Camera-type eye (tissue), 1 donor: Measurements from ENCODE around the gene CD164L2. TPM values are rescaled to one million over a fixed set of nuclear protein-coding genes. Genes with fewer than 3 reads are reported as not detected.

ENCODE experiments used
- total RNA-seq: library from RNA; depleted of rRNA; stranded (reverse); fragments of >200 nt; gene quantifications from one replicate; pipeline ENCODE4 v1.2.3, GENCODE V29; 2014

CD164L2 gene
- not detected for total RNA-seq

DNA sequence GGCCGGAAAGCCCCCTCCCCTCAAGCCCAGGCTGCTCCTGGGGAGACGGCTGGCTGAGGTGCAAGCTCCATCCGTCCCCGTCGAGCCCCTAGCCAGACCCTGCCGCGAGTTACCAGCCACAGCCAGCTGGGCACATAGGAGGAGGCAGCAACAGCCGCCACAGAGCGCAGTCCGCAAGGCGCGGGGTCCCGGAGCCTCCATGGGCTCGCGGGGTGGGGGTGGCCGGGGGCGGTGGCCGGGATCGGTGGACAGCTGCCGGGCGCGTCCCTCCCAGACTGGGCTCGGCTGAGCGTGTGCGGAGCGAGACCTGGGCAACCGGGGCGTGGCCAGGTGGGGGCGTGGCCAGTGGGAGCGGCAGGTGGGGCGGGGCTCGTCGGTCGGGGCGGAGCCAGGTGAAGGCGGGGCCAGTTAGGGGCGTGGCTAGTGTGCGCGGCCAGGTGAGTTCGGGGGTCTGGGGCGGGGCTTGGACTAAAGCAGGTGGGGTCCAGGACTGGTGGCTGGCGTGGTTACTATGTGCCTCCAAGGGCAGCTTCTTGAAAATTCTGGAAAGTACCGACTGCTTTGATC lies at the start of gene CD164L2:
CD164L2 (minus strand) TSS at position 295 of the 567 bp plus-strand sequence; CDS start at position 201, 94 bp downstream.

DNA sequence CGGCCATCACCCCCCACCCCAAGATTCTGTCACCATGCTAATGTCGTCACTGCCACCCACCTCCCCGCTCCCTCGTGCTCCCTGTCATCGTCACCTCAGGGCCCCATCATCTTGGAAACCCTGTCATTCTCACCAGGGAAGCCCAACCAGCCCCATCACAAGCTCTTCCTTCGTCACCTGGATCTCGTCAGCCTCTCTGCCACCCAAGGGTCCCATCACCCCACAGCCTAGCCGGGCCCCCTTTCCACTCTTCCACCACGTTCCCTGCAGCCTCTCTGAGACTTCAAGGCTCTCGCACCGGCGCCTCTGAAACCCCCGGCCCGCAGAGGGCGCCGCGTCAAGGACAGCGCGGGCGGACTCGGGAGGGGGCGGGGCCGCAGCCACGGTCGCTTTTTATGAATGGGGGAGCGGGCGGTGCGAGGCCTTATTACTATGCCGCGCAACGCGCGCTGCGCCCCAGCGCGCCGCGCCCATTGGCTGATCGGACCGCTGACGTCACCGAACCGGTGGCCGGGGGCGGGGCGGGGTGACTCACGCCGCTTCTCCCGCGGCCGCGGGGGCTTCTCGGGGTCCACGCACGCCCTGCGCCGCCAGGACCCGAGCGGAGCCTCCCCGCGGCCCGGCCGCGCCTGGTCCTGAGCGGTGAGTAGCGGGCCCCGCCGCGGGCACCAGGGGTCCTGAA lies 9.1 kb upstream of the CD164L2 start, which contains the start of gene GPR3:
GPR3 (plus strand) TSS at position 527 of the 682 bp plus-strand sequence. CDS start 1,177 bp downstream, outside the sequence.

DNA sequence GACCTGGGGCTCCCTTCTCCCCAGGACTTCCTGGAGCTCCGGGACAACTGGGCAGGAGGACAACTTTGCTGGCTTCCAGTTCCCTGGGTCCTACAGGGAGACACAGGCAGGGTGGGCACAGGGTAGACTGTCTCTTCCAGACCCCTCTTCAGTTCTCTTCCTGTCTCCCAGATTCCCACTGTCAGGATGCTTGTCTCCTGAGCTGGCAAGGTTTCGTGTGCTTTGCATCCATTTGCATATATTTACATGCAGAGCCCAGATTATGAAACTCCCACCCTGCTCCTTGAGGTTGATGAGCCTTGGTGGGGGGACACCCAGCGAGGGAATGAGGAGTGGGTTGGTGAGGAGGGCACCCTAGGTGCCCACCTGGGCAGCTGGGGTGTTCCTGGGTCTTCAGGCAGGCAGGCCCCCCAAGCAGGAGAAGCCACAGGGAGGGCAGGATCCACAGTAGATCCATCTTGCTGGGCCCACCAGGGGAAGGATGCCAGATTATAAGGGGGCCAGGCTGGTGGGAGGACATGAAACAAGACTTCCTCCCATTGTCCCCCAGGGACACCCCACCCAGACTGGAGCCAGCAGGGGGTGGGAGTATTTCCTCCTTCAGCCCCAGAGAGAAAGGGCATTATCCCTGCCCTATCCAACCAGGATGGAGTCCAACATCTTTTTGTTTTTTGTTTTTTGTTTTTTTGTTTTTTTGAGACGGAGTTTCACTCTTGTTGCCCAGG lies 8.6 kb downstream of the CD164L2 start, which contains the start of gene FCN3:
FCN3 (minus strand) TSS at position 463 of the 725 bp plus-strand sequence; CDS start at position 457, 6 bp downstream.

DNA sequence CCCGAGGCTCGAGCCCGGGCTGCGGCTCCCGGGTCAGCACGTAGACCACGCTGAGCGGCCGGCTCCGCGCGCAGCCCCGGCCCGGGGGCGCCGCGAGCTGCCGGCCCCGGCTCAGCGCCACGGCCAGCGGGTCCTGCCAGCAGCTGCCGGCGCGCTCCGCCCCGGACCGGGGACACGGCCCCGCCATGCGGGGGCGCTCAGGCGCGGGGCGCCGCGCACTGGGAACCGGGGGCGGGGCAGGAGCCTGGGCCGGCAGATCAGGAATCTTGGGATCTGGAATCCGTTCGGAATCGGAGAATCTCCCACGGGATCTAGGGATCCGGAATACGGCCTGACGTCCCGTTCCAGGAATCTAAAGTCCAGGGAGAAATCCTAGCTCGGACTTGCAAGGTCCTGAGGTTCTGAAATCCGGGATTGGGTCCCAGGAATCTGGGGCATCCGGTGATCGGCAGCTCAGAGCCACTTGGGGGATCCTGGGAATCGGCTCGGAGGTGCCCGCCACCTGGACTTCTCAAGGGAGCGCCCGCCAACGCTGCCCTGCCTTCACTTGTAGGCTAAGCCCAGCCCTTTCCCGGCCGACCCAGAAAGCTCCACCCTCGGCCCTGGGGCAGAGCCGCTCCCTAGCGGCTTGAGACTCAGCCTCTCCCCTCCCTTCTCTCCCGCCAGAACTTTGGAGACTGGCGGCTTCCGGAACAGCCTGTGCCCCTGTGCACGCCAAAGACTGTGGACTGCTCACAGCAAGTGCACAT lies 16.5 kb downstream of the CD164L2 start, which contains the start of gene MAP3K6:
MAP3K6 (minus strand) TSS at position 551 of the 749 bp plus-strand sequence; CDS start at position 187, 364 bp downstream.

DNA sequence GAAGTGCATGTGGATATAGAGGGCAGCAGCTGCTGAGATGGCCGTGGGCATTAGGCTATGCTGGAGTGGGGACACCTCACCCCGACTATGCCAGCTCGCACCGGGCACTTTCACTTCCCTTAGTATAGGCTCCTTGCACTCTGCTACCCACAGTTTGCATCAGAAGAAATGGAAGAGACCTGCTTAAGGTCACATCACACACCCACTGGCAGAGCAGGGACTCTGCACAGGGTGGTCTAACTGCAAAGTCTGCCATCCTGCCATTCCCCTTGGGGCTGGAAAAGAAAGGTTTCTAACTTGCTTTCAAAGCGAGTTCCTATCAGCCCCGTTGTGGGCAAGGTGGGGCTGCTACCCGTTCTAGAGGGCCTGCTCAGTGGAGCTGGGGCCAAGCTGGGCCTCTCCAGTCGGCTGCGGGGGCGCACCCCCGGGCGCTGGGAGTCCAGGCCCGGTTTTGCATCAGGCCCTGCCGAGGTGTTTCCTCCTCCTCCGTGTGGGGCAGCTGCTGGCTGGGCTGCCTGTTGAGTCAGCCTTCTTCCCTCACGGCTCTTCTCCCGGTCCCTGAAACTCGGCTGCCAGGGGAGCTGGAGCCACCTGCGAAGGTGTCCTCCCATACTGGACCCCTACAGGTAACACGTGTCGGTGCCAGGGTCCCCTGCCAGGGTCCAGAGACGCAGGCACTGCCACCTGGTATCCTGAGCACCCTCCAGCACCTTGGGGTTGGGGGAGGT lies 41.4 kb downstream of the CD164L2 start, which contains the start of gene SYTL1:
SYTL1 (plus strand) TSS at position 498 of the 728 bp plus-strand sequence. CDS start 3,313 bp downstream, outside the sequence.

Other genes starting within 250 kb of the CD164L2 start
- 8.5 TPM for gene SLC9A1, start 228.2 kb downstream of the CD164L2 start, total RNA-seq
- gene WDTC1, start 148.7 kb downstream of the CD164L2 start, total RNA-seq, result 48.7 TPM
- 25.9 TPM for gene TMEM222, start 61.2 kb downstream of the CD164L2 start, total RNA-seq
- 5.9 TPM for gene SYTL1, start 41.3 kb downstream of the CD164L2 start, total RNA-seq
- gene MAP3K6, start 16.4 kb downstream of the CD164L2 start, total RNA-seq, result 18.0 TPM
- 0.99 TPM for gene FCN3, start 8.5 kb downstream of the CD164L2 start, total RNA-seq
- gene GPR3, start 9.3 kb upstream of the CD164L2 start, total RNA-seq, result 0.33 TPM
- gene WASF2, start 106.8 kb upstream of the CD164L2 start, total RNA-seq, result 34.2 TPM
- gene AHDC1, start 220.8 kb upstream of the CD164L2 start, total RNA-seq, result 38.8 TPM